OCI-M2 (cell line): Measurements from ENCODE around the gene DYNLRB1.

Source experiments
- DNase-seq: peaks from one replicate; lab custom pipeline; 2025; ENCODE audit not compliant: unreplicated experiment; lab: John Stamatoyannopoulos, UW

Gene DYNLRB1

DNA sequence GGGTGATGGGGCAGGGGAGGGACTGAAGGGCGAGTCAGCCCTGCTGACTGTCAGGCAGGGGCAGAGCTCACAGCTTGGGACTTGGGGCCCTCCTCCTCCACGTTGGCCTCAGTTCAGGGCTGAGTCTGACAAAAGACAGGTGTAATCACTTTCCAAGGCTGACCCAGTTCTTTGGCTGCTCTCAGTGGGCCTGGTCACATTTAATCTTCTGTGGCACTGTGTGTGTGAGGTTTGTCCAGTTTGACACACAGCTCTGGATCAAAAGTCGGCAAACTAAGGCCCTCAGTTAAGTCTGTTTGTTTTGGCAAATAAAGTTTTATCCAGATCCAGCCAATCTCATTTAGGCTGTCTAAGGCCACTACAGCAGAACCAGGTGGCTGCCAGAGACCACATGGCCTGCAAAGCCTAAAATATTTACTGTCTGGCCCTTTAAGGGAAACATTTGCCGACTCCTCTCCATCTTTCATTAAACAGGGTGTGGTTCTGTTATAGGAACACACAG is 37.2 kb downstream of the DYNLRB1 start:
- DNase-seq = no peak

DNA sequence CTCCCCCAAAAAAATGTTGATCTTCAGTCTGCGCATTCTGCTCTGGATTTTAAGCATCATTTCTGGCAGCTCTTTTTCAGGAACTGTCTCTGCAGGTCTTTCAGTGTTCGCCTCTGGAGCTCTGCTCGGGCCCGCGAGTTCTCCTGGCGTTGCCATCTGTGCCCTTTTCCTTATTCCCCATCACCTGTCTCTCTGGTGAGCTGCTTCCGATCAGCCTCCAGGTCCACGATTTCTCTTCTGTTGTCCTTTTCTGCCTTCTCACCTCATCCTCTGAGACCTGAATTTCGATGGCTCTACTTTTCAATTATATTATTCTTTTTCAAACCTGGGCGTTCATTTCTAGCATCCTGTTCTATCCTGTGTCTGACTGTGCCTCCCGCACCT is 41.7 kb downstream of the DYNLRB1 start:
- no peak for DNase-seq

DNA sequence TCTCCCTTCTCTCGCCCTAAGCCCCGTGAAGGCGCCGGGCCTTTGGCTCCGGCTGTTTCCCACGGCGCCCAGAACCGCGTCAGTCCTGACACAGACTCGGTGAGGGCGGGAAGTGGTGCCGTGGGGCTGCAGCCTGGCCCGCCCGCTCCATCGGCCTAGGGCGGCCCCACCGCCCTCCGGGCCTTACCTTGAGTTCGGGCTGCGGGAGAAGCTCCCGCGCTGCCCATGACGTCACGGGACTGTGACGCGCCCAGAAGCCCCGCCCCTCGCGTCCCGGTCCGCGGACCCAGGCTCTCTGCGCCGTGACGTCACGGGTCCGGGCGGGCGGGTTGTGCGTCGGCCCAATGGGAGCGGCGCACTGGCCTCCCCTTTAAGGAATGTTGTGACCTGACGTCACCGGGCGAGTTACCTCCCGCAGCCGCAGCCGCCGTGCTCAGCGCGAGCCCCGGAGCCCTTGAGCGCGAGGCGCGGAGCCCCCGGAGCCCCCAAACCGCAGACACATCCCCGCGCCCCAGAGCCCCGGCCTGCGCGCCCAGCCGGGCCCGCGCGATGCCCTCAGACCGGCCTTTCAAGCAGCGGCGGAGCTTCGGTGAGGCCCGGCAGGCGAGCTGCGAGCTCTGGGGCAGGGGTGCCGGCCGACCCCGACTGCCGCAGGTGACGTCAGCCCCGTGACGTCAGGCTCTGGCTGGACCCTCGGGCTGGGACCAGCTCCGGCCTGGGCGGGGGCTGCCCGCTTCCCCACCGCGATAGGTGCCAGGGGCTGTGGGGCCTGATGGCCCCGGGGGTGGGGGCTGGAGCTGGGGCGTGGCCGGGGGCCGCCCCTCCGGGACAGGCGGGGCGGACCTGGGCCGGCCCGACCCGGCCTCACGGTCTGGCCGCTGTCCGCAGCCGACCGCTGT is 42.3 kb downstream of the DYNLRB1 start, which contains the start of gene MAP1LC3A:
Gene MAP1LC3A (plus strand): TSS at position 399 of the 899 bp plus-strand sequence. CDS start 151 bp downstream, at position 550.
- DNase-seq = no peak

DNA sequence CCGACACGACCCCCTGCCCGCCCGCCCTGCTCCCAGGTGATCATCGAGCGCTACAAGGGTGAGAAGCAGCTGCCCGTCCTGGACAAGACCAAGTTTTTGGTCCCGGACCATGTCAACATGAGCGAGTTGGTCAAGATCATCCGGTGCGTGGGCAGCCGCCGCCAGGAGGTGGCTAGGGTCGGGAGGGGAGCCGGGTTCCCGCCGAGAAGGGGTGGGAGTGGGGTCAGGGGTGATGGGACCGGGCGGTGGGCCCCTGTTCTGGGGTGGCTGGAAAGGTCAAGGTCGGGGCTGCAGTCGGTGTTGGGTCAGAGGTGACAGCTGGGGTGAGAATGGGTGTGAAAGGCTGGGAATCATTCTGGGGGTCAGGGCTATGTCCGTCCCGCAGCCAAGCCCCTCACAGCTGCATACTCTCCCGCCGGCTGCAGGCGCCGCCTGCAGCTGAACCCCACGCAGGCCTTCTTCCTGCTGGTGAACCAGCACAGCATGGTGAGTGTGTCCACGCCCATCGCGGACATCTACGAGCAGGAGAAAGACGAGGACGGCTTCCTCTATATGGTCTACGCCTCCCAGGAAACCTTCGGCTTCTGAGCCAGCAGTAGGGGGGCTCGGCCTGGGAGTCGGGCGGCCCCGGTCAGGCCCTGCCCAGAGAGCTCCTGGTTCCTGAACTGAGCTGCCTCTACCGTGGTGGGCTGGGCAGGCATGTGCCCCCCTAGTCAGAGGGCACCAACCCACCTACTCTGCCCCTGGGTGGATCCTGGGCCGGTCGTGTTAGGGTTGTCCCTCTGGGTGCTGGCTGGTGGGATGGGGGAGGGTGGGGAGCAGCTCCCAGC is 43.3 kb downstream of the DYNLRB1 start:
- DNase-seq = no peak

DNA sequence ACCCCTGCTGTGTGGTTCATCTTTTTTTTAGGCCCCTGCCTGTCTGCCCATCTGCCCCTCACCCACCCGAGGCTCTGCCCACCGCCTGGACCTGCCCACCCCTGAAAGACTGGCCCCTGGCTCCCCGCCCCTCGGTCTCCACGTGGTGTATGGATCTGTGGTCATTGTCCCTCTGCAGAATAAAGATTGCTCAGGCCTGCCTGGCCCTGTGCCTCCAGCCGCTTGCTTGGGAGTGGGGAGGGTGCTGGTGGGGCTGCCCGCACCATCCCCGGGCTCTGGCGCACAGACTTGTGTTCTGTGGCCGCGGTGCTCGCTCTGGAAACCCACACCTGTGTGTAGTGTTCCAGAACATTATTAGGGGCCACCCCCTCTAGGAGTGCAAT is 43.9 kb downstream of the DYNLRB1 start:
- no peak for DNase-seq

DNA sequence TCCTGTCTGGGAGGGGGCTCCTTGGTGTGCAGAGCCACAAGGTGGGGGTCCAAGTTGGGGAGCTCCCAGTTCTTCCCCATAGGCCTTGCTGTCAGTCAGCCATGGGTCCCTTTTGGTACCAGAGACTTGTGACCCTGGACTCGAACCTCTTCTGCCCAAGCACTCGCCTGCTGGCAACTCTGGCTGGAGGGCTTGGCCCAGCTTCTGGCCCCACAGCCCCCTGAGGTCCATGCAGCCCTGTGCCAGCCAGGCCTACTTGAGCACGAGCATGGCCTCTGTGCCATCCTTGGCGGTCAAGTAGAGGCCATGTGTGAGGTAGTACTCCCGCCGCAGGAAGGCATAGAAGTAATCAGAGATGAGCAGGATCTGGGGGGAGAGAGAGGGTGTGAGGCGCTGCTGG is 44.4 kb downstream of the DYNLRB1 start:
- no peak for DNase-seq

DNA sequence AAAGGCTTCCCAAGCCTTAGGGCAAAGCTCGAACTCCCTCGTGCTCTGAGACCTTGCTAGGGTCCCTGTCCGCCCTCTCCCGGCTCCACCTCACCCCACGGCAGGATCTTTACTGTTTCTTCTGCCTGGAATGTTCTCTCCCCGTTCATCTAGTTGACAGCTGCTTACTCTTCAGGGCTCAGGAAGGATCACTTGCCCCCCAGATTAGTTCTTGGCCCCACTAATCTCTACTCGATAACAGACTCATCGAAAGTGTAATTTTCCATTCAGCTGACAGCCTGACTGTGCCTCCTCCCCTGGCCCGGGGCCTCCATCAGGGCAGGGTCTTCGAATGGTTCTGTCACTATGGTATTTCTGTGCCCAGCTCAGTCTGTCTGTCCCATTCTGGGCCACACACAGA is 45.4 kb downstream of the DYNLRB1 start:
- DNase-seq = no peak

DNA sequence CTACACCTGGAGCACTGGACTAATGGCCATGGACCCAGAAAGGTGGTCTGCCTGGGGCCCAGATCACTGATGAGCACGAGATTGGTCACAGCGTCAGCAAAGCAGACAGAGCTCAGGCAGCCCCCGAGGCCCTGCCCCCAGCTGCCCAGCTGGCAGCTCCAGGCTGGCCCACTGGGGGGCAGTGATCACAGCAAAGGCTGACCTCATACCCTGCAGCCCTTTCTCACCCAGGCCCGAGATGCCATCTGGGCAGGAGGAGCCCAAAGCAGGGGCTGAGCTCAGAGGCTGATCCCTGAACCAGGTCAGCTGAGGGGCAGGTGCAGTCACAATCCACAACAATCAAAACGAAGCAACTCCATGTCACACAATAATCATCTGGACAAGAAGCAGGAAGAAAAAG is 46.4 kb downstream of the DYNLRB1 start:
- DNase-seq = no peak

DNA sequence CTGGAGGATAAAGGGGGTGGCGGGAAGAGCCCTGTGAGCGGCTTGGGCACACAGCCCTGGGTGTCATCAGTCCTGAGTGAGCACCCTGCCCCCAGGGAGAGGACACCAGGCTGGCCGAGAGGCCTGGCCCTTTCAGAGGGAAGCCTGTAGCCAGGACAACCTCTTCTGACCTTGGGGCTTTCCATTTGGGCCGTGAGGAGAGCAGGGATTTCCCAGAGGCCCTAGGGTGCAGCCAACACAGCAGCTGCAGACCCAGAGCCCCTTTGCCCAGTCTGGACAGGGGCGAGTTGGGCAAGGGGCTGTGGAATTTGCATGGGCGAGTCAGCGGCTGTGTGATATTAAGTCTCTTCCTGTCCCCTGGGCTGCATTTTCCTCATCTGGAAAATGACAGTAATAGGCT is 48.6 kb downstream of the DYNLRB1 start:
- DNase-seq = no peak

DNA sequence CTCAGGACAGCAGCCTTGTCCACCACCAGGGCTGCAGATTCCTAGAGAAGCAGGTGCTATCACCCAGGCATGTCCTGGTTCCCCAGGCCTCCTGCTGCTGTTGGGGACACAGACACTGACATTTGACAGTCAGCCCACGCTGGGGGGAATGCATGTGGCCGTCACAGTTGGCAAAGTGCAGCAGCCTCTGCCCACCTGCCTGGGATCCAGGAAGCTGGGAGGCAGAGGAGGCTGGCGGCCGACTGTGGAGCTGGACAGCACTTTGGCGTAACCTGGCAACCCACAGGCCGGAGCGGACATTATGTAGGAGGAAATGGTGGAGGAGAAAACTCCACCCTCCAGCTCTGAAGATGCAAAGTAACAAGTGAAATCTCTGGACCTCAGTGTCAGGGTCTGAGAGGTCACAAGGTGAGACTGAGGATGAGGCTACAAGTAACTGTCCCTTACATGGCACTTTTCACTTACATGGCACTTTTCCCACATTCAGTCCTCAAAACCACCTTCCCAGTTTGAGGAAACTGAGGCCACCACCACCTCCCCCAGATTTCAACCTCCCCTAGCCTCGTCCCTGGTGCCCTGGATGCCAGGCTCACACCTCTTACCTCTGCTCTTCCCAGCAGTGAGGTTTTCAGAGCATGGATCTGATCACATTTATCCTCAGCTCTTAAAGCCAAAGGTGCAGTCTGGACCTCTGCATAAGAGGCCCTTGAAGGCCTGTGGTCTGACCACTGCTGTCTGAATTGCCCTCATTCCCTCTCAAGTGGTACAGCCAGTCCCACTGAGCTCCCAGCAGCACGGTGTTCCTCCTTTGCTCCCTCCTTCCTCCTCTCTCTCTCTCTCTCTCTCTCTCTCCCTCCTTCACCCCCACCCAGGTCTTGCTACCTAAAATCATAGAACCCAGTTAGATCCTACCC is 51.0 kb downstream of the DYNLRB1 start:
- no peak for DNase-seq

DNA sequence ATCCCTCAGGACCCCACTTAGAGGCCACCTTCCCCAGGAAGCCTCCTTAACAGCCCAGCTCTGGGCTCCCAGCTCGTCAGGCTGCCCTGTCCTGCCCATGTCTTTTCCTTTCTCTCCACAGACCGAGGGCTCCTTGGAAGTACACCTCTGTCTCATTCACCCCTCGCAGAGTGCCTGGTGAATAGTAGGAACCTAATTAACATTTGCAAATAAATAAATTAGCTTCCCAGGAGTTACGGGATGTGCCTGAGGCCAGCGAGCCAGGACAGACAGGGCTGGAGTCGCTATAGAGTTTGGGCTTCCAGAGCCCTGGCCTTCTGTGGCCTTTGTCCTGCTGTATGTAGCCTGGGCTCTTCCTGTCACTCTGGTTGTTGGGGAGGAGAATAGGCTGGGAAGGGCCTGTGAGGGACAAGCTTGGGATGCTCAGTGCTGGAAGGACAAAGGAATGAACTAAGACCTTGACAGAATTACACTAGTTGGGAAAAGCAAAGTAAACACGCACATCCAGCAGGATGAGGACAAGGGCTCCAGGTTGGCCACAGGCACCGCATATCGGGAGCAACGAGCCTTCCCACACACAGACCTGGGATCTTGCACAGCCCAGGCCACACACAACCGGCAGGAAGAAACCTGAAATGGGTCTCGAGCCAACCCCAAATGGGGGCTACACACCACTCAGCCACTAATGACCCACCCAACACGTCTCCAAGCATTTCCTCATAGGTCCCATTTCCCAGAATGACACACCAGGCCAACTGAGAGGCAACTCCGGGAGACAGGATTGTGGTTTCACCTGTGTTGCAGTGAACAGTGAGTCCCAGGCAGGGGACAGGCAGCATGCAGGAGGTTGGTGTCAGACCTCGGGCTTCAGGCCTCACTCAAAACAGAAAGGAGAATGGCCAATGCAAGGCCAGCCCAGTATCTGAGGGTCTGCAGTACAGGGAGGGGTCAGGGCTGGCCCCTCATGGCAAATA is 52.0 kb downstream of the DYNLRB1 start:
- DNase-seq = no peak

DNA sequence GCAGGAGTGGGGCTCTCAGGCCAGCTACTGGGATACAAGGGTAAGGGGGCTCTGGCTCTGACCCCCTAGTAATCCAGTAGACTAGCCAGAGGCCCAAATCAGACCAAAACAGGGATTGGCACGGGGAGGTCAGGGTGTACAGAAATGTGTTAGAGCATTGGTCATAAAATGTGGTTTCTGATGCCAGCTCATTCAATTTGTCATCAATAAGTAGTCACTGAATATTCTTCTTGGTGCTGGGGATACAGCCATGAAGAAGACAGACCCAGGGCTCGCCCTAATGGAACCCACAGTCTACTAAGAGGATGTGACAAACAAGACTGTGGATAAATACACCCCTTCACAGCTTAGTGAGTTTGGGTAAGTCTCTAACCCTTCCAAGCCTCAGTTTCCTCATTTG is 53.4 kb downstream of the DYNLRB1 start:
- no peak for DNase-seq

DNA sequence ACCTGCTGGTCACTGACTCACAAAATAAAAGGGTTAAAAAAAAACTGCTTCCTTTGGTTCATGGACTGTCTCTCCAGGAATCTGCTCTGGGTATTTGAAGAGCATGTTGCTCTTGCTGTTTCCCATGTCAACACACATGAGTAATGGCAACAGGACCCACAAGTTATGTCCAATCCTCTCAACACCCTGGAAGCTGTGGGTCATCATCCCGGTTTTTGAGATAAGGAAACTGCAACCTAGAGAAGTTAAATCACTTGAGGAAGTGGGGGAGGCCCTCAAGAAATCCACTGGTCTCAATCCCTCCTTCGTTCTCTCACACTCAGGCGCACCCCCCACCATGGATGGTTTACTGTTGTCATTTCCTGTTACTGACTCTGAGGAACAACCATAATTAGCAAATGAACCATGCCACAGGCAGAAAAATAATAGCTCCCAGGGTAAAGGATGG is 54.7 kb downstream of the DYNLRB1 start:
- no peak for DNase-seq

DNA sequence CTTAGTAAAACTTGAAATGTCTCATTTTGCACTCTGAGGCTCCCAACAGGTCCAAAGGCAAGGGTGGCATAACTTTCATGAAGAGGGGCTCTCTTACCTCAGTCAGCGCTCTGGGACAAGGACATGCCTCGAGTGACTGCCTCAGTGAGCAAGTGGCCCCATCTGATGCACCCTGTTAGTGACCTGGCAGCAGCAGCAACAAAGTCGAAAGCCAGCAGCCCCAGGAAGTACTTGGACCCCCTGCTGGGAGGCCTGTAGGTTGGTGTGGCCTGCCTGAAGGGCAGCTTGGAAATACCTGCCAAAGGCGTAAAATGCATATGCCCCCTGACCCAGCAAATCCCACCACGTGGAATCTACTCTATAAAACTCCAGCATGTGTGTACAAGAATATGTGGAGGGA is 55.5 kb downstream of the DYNLRB1 start:
- no peak for DNase-seq

DNA sequence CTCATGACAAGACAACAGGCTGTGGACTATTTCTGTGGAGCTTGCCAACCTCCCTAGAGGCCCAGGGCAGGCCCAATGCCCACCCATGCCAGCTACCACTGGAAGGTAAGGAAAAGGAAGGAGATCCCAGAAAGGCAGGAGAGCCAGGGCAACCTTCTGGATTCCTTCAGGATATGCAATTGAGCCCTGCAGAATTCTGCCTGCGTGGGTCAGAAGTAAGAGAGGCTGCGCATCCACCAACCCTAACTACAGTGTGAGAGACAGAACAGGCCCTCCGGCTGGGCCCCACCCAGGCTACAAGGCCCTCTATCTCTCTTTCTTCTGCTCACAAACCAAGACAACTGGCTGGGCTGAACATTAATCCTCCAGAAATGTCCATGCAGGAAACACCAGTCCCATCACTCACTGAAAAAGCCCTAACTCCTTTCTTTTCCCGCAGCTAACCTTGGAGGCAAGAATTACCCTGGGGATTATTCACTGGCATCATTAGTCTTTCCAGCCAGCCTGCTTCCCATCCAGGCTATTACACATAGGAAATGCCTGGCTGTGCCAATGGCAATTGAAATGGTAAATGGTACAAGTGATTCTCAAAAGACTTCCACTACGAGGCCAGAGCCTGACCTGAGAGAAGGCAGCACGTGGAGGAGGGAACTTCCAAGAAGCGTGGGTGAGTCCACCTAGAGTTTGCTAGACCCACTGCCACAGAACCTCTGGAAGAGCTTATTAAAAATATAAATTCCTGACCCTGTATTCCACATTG is 57.5 kb downstream of the DYNLRB1 start:
- DNase-seq = no peak

DNA sequence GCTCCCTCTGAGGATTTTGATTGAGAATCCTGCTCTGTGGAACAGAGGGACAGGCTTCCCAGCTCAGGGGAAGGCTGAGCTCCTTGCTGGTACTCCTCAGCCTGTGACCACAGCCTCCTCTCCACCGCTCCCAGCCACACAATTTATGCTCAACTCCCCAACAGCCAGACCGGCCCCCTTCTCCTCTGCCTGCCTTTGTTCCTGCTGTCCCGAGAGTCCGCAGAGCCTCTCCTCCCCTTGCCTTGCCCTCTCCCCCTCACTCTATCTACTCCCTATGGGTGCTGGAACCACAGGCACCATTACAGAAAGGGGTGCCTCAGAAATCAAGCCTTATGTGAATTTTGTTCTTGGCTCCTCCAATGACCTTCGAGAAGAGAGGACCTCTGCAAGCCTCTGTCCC is 58.2 kb downstream of the DYNLRB1 start:
- DNase-seq = no peak

DNA sequence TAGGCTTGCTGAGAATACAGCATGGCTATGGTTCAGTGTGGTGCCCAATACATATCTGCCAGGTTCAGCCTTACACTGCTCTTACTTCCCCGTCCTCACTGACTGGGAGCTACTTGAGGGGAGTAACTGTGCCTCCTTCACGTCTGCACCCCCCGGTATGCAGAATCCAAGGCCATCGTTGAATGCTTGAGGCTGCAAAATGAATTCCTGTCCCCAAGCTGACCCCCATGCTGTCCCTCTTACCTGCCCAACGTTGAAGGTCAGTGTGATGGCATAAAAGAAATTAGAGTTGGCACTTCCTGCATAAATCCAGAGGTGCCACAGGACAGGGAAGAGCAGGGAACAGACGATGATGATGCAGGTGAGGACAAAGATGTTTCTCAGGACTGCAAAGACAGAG is 58.6 kb downstream of the DYNLRB1 start:
- no peak for DNase-seq

DNA sequence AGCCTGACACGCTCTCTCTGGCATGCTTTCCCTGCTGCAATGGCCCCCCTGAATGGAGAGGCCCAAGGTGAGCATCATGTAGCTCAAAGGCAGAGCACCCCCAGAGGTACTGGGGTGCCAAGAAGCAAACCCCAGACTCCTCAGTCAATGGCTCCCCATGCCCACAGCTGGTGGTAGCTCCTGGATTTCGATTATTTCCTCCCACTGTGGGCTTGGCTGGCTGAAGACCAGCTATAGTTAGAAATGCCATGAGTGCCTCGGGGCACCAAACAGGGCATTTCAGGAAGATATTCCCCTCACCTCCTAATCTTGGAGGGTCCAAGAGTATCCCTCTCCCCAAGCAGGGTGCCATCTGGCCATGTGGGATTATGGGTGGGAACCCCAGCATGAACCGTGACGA is 59.0 kb downstream of the DYNLRB1 start:
- DNase-seq = no peak

DNA sequence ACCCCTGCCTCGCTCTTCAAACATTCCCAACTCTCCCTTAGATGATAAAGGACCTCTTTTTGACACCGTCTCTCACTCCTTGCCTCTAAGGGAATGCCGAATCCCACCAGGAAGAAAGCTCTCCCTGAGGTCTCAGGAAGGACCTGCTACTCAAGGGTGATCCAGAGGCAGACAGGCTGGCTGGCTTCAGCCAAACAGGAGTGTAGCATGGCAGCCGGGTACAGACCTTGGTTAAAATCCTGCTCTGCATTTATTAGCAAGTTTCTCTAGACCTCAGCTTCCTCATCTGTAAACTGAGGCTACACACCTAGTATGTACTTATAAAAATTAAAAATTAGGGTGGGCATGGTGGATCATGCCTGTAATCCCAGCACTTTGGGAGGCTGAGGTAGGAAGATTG is 59.5 kb downstream of the DYNLRB1 start:
- no peak for DNase-seq
